Measurements from ENCODE around the gene PAX9. TPM values are rescaled to one million over a fixed set of nuclear protein-coding genes. Genes with fewer than 3 reads are reported as not detected.

Gene PAX9
- total RNA-seq, 1 donor from 2014 or later, result 83.6 TPM

GRCh38 chr14:36655963-36656686, 5.5 kb upstream of the PAX9 start:
- peak; percentile 39 for ATAC-seq

- ATAC-seq, result no peak
These were observed 4.8 kb upstream of the PAX9 start for GRCh38 chr14:36656687-36657398.

GRCh38 chr14:36657399-36658122, 4.1 kb upstream of the PAX9 start:
- peak; percentile 14 for ATAC-seq

GRCh38 chr14:36658123-36659009, 3.3 kb upstream of the PAX9 start:
- ATAC-seq, result no peak

- ATAC-seq, result no peak
These were observed 2.4 kb upstream of the PAX9 start for GRCh38 chr14:36659010-36659821.

GRCh38 chr14:36659822-36660735, 1.6 kb upstream of the PAX9 start:
- no peak for ATAC-seq

GRCh38 chr14:36660736-36661505, 739 bp upstream of the PAX9 start:
- peak; percentile 13 for ATAC-seq

GRCh38 chr14:36662258-36662542, 540 bp downstream of the PAX9 start:
- no peak for ATAC-seq

- ATAC-seq, result peak; percentile 22
These were observed 1.1 kb downstream of the PAX9 start for GRCh38 chr14:36662543-36663403.

- no peak for ATAC-seq
These were observed 2.0 kb downstream of the PAX9 start for GRCh38 chr14:36663404-36664321.

- no peak for ATAC-seq
These were observed 2.9 kb downstream of the PAX9 start for GRCh38 chr14:36664322-36665193.

- no peak for ATAC-seq
These were observed 4.3 kb downstream of the PAX9 start for GRCh38 chr14:36665887-36666415.

GRCh38 chr14:36666416-36667206, 5.0 kb downstream of the PAX9 start:
- peak; percentile 5 for ATAC-seq

GRCh38 chr14:36667679-36668078, 6.0 kb downstream of the PAX9 start:
- no peak for ATAC-seq

GRCh38 chr14:36671149-36671548, 9.5 kb downstream of the PAX9 start:
- no peak for ATAC-seq

- ATAC-seq, result no peak
These were observed 10.4 kb downstream of the PAX9 start for GRCh38 chr14:36672095-36672494.

All from esophagus mucosa (tissue), 1 donor.